GM19025 (cell line): ENCODE data around the gene RASL10B.
"Not testable (repeated sequence)": the region's sequence is repeated elsewhere in the genome, so short reads cannot be mapped to it uniquely, and the experiment has no call there.

Experiments used
- ATAC-seq: cut with Tn5 transposase; IDR thresholded peaks from one replicate; pipeline ENCODE4 v1.9.1; 2021; ENCODE audit warnings: mild to moderate bottlenecking, low read depth, moderate library complexity; ENCODE audit not compliant: unreplicated experiment

RASL10B gene, protein sequence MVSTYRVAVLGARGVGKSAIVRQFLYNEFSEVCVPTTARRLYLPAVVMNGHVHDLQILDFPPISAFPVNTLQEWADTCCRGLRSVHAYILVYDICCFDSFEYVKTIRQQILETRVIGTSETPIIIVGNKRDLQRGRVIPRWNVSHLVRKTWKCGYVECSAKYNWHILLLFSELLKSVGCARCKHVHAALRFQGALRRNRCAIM

DNA sequence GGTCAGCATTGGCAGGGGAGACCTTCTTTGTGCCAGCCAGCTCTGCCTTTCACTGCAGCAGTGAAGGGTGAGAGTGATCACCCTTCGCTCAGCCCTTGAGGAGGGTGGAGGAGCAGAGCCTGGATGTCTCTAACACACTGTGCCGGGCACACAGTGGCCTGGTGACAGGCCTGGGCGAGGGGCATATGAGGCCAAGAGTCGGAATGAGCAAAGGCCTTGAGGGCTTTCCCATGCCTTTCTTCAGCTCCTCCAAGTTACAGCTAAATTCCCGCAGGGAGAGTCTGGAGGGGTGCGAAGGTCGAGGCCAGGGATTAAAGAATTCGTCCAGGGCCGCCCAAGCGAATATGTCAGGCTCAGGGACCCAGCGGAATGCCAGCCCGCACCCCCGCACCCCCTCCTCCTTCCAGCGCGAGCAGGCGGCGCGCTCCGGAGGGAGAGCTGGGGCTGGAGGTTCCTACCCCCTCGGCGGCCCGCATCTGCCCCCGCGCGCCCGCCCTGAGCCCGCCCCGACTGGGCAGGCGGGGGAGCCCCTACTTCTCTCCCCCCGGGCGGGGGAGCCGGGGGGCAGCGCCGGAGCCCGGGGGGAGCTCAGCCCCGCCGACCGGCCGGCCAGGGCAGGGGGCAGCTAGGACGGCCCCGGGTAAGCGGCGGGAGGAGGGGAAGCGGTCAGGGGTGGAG is at the start of gene RASL10B:
RASL10B (plus strand) TSS at position 401 of the 678 bp plus-strand sequence. CDS start 3,546 bp downstream, outside the sequence.
- ATAC-seq = no peak

DNA sequence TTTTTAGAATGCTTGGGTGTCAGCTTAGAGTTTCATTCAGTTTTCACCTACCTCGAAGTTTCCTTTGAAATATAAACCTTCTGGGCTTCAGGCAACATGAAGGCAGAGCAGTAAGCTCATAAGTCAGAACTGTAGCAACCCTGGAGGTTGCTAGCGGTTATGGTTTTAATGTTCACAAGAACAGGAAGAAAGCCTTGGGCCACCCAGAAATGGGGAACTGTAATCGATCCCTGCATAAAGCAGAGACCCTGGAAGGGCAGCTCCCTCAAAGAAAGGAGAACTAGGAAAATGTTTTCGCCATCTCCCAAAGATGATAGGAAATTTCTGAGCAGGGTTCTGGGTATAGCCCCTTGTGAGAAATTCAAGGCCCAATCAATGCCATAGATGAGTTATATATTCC is 47.8 kb upstream of the RASL10B start:
- no peak for ATAC-seq

DNA sequence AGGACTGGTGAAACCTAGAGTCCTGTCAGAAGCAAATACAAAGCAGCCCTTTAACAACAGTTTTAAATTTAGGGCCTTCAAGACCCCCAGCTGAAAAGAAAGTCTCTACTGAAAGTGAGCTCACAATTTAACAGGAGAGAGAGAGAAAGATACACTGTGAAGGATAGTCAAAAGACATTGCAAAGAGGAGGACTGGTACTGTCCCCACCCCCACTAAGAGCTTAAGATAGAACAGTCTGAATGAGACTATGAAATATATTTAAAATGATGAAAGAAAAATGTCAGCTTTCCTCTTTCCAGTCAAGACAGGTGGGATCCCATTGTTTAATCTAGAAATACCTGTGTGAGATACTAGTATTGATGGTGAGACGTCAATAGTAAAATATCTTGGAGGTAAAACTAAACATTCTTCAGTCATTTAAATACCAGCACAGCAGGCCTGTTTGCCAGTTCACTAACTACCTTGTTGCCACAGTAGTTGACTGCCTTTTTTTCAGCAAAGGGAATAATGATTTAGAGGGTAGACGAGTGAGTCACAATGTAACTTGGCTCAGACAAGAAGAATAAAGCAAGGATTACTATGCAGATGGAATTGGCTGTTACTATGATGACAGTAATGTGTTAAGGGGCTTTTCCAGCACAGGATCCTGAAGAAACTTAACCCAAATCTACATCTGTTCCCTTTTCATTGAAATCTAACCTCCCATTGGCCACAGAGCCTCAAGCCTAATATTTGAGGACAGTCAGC is 47.2 kb upstream of the RASL10B start:
- ATAC-seq = no peak

DNA sequence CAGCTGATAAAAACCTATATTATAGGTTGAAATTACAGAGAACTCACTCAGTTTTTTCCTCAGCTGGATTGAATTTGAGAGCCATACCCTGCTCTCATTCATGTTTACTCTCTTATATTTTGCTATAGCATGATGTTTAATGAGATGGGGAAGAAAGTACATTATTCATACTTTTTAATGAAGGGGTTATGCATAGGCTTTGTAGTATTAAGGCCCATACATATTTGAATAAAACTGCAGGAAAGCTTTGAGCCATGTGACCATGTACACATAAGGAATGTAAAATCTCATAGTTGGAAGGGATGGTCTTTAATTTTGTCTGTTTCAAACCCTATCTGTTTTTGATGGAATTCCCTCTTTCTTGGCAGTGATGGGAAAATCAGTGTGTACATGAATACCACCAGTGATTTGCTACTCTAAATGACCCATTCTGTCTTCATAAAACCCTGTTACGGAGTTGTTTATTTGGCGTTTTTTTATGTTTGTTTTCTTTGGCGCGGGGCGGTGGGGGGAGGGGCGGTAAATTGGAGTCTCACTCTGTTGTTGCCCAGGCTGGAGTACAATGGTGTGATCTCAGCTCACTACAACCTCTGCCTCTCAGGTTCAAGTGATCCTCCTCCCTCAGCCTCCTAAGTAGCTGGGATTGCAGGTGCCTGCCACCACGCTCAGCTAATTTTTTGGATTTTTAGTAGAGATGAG is 38.8 kb upstream of the RASL10B start:
- ATAC-seq = no peak

DNA sequence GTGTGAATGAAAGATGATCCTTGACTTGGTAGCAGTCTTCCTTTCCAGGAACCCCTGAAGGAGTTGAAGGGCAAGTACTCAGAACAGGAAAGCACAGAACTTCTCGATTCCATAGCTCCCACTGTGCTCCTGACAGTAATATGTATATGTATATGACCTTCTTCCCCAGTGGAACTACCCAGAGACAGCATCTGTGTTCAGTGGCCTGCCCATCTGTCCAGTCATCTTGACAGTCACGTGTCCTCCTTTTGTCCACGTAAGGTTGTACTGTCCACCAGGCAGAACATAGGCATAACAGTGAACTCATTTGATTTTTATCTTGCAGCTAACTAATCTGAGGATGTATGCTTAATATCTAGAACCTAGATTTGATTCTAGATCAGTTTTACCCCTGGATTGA is 37.8 kb upstream of the RASL10B start:
- ATAC-seq = no peak

DNA sequence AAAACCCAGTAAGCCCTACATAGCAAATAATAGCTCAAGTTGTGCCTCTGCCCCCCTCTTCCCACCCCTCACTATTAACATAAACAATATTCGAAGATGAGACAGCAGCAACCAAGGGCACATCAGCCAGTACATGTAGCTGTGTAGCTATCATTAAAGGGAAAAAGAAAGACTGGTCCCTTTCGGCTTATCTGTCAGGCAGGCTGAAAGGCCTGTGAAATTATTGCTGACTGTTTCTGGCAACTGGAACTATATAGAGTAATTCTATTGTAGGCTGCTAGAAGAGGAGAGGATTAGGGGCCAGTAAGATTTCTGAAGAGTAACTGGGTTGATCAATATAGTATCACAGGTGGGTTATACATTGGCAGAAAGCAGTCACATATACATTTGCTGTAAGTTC is 36.5 kb upstream of the RASL10B start:
- ATAC-seq = no peak

DNA sequence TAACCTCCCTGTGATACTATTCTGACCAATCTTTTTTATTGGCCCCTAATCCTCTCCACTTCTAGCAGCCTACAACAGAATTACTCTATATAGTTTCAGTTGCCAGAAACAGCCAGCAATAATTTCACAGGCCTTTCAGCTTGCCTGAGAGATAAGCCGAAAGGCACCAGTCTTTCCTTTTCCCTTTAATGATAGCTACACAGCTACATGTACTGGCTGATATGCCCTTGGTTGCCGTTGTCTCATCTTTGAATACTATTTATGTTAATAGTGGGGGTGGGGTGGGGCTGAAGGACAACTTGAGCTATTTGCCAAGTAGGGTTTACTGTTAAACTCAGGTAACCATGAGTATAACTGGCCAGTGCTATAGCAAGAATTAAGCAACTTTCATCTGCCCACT is 35.8 kb upstream of the RASL10B start:
- no peak for ATAC-seq

DNA sequence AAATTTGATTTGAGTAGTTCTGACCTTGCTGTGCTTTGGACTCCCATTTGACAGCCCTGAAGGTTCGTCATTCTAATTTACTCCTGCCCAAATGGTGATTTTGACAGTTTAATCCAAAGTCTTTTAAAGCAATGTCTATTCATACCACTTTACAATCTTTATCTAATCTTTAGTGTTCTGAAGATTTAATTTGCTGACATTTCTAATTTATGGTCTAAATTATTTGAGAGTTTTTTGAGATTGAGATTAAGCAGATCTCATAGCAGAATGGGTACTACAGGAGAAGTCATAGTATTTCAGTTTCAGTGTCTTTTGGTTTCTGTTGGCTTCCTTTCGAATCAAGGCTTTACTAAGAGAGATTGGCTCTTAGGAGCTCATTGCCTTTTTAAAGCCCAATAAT is 32.6 kb upstream of the RASL10B start:
- ATAC-seq = no peak

DNA sequence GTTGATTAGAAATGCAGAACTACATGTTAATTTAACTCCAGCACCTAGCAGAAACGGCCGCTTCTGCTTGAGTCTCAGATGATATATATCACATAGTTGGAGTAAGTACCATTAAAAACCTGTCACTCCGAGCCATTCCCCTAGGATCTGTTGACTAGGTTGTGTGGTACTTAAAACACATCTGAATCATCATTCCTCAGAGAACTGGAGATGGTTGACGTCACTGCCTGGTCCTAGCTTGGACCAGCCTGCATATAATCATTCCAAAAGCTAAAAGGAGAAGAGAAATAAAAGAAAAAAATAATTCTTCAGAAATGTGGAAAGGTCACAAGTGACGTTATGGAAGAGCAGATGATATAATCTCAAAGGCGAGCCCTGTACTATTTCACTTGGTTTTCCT is 31.3 kb upstream of the RASL10B start:
- ATAC-seq = no peak

DNA sequence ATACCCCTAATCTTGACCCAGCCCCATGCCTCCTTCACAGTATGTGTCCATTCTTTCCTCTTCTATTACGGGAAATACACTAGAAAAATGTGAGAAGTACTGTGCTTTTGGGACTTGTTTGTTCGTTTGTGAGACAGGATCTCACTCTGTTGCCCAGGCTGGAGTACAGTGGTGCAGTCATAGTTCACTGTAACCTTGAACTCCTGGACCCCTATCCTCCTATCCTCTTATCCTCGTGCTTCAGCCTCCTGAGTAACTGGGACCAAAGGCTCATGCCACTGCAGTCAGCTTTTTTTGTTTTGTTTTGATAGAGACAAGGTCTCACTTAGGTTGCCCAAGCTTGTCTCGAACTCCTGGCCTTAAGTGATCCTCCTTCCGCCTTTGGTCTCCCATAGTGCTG is 29.9 kb upstream of the RASL10B start:
- no peak for ATAC-seq

DNA sequence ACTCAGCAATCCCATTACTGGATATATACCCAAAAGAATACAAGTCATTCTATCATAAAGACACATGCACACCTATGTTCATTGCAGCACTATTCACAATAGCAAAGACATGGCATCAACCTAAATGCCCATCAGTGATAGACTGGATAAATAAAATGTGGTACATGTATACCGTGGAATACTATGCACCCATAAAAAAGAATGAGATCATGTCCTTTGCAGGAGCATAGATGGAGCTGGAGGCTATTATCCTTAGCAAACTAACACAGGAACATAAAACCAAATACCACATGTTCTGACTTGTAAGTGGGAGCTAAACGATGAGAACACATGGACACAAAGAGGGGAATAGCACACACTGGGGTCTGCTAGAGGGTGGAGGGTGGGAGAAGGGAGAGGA is 28.1 kb upstream of the RASL10B start:
- ATAC-seq = not testable (repeated sequence)

DNA sequence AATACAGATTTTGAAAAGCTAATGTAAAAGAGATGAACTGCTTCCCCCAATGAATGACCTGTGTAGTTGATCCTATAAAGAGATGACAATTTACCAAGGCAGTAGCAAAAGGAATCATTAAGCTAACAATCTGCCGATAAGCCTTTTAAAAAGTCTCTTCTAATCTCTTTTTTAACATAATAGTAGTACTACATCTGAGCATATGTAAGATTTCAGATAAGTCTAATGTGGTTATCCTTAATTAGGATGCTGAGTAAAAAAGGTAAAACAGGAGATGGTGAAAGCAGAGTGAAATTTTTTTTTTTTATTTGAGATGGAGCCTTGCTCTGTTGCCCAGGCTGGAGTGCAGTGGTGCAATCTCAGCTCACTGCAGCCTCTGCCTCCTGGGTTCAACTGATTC is 26.2 kb upstream of the RASL10B start:
- no peak for ATAC-seq

DNA sequence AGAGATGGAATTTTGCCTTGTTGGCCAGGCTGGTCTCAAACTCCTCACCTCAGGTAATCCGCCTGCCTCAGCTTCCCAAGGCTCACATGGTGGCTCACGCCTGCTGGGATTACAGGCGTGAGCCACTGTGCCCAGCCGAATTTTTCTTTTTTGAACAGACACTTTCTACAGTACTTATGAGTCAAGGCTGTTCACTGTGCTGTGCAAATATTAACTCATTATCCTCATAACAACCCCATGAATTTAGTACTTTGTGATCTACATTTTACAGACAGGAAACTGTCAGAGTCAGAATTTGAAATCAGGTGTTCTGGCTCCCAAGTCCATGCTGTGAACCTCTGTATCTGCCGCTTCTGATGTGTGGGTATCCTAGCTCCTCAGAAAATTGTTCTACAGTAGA is 25.7 kb upstream of the RASL10B start:
- no peak for ATAC-seq

DNA sequence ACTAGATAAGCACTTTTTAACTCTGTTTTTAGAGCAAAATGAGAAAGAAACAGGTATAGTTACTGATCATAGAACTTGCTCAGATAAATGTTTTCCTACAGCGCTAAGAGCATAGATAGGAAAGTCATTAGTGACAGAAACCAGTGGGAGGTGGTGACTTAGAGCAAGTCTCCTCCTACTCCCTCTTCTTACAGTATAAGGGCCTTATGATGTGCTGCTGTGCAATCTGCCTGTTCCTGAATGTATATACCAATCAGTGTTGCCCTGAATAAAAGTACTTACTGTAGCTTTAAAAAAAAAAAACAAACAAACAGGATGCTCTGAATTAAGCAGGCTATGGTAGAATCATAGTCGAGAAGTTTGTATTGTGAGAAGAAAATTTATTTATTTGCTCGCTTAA is 23.3 kb upstream of the RASL10B start:
- ATAC-seq = no peak

DNA sequence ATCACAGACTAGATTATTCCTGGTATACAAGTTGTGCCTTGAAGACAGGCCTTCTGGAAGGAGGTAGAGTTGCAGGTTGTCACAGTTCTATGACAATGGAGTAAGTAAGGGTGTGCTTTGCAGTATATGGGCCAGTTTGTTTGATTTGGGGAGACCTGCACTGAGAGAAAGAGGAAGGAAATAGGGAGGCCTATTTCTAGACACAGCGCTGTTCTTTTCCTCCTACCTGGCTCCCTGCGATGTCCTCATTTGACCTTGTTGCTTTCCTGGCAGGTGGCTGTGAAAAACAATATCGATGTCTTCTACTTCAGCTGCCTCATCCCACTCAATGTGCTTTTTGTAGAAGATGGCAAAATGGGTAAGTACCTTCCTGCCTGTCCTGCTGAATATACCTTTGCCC is 22.5 kb upstream of the RASL10B start:
- no peak for ATAC-seq

DNA sequence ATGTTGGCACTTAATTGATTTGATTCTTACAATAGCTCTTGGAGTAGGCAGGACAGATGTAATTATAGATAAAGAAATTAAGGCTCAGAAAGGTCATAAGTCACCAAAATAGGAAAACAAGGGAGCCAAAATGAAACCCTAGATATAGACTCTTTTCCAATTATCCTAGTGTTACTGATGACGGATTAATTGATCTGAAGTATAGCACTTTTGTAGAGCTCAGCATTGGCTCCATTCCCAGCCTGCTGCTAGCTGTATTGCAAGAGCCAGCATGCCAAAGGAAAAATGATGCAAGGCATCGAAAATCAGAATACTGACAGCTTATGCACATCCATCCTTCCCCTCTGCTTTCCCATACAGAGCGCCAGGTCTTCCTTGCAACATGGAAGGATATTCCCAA is 21.6 kb upstream of the RASL10B start:
- ATAC-seq = no peak

DNA sequence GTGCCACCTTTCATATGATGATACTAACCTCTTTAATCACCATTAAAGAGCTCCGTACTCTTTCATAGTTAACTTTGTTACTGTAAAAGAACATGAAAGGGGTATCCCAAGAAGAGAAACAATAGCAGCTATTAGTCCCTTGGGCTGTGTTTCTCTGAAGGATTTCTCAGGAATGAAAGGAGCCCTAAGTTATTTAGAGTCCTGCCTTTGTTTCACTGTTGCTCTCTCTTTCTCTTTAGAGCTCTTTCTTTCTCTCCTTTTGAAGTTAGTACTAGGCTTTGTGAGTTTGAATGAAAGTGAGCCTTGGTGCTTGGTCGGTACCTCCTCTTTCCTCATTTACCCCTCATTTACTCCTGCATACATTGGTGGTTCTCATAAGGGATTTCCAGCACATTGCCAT is 20.5 kb upstream of the RASL10B start:
- ATAC-seq = no peak

DNA sequence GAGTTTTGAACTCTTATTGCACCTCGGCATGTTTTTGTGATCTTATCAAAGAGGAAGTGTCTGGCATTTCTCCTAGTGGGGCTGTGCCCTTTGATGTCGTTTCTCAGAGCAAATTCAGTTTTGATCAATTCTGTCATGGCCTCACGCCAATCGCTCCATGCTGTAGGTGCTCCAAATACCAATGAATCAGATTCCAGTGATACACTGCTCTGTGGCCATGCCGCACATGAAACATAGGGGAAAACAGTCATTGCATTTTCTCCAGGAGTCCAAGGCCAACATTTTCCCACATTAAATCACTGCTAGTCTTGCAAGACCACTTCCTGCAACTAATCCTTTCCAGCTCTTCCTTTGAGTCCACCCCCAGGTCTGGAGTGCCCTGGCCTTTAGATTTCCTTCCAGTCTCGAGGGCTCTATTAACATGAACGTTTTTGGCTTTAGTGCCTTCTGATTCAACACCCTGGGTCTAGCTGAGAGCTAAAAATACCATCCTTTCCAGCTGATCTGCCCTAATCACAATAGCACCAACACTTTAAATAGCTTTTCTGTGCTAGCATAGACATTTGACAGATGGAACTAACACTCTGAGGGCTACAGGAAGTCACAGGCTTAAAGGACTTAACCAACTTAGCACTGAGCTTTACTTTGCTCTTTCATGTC is 18.2 kb upstream of the RASL10B start:
- ATAC-seq = no peak

DNA sequence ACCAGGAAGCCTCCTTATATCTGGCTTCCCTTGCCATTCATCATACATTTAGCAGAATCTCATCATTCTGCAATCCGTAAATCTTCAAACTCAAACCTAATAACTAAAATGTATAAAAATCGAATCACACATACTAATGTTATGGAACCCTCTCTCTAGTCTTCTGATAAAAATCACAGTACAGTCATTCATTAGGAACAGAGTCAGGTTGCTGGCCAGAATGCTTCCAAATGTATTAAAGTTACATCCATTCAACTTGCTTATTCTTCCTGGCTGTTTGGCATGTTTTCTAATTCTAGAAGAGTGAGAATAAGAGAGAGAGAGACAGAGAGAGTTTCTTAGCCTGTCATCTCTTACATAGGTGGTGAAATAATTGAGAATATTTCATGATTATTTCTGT is 16.5 kb upstream of the RASL10B start:
- no peak for ATAC-seq

DNA sequence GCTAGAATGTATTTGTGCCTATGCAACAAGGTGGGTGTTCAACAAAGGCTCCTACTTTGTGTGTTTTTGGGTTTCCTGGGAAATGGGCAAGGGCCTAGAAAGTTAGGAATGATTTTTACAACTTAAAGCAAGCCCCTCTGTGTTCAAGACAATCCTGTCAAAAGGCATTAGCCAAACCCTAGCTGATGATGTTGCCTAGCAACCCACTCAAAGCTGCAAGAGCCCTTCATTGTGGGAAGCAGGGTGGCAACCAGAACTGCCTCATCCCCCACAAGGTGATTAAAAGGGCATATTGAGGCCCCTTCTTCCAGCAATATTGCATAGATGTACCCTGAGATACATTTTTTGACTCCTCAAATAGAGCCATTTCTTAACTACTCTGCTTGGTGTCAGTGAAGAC is 16.0 kb upstream of the RASL10B start:
- ATAC-seq = no peak

DNA sequence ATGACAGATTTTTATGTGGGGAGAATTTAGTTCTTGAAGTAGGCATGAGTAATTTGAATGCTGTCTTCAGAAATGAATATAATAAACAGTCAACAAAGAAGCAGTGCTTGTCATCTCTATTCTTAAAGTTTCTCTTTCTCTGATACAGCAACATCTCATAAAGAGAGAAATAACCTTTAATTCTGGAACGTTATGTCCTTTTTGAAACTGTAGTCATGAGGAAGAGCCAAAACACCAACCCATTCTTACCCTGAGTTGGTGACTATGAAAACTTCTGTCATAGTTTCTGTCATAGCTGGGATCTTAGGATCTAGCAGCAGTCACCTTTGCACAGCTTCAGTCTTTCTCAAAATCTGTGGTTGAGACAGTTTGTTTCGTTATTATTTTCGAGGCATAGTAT is 15.3 kb upstream of the RASL10B start:
- no peak for ATAC-seq
